OCI-LY7 (cell line): ENCODE results near the gene XRCC5.

Experiments used
- EZH2phosphoT487 ChIP-seq: fragments of 200-600 bp; sonication (generic); IDR thresholded peaks from 2 replicates; pipeline ENCODE4 v1.6.1; 2018; ENCODE audit warnings: low read depth, borderline replicate concordance, mild to moderate bottlenecking, mixed run types, antibody characterized with exemption, low read length, moderate library complexity, mixed read lengths
- TF ChIP-seq, protein P1 (sequence below): fragments of 200-600 bp; sonication (generic); conservative IDR thresholded peaks from 2 replicates; pipeline ENCODE4 v1.5.1; 2014; ENCODE audit warnings: mild to moderate bottlenecking, antibody characterized with exemption, low read length, moderate library complexity, mixed read lengths

GRCh38 chr2:216094701-216095100, 14.4 kb upstream of the XRCC5 start:
- TF ChIP-seq, protein P1, sequence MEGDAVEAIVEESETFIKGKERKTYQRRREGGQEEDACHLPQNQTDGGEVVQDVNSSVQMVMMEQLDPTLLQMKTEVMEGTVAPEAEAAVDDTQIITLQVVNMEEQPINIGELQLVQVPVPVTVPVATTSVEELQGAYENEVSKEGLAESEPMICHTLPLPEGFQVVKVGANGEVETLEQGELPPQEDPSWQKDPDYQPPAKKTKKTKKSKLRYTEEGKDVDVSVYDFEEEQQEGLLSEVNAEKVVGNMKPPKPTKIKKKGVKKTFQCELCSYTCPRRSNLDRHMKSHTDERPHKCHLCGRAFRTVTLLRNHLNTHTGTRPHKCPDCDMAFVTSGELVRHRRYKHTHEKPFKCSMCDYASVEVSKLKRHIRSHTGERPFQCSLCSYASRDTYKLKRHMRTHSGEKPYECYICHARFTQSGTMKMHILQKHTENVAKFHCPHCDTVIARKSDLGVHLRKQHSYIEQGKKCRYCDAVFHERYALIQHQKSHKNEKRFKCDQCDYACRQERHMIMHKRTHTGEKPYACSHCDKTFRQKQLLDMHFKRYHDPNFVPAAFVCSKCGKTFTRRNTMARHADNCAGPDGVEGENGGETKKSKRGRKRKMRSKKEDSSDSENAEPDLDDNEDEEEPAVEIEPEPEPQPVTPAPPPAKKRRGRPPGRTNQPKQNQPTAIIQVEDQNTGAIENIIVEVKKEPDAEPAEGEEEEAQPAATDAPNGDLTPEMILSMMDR, result no peak
- no peak for TF ChIP-seq EZH2phosphoT487
